Measurements from ENCODE around the gene ZRANB3. TPM values are rescaled to one million over a fixed set of nuclear protein-coding genes. Genes with fewer than 3 reads are reported as not detected.

The ZRANB3 gene
- total and polyA plus RNA-seq, 7 experiments from 2014 or later, result 4.7 to 7.4 (median 5.6) TPM

DNA sequence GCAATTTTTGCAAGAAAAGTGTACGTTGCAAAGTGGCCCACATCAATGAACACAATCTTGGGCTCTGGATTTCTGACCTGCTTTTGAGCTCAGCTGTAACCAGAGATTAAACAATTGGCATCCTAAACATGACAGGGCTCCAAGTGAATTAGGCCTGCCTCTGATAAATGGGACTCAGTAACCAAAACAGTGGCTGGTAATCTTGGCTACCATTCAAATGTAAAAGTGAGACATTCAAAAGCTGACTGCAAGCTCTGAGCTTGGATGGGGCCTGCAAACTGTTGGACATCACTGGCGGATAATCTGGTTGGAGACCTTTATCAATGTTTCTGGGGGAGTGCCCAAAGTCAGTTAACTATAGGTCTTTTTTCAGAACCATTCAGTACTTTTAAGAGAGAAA, 318.3 kb downstream of the ZRANB3 start:
- CTCF ChIA-PET, result no interaction called here
- Mint-ChIP-seq H3K27me3 (no peaks in the 10 kb centered on the region), H3K4me1 (no peaks in the 10 kb centered on the region), H3K4me3 (no peak overlapping the region), H3K9me3 (no peaks in the 10 kb centered on the region), H3K27ac (no peak overlapping the region), H3K36me3 (peaks cover 0 to 30% (median 20%) of the 10 kb centered on the region in 5 donors)
- POLR2A ChIA-PET, result no interaction called here
- no peaks in the 10 kb centered on the region for H3K27me3 ChIP-seq (ENCODE audit: control insufficient read depth in 2 of 2, insufficient read depth in 2 of 2, low read length in 2 of 2)
- H3K27ac ChIP-seq (ENCODE audit: low read depth, low read length), result no peak overlapping the region
- no peaks in the 10 kb centered on the region for H3K4me1 ChIP-seq (ENCODE audit: control insufficient read depth in 2 of 2, insufficient read depth in 2 of 2, low read length in 2 of 2)
- ATAC-seq, result no peak
- no peaks in the 10 kb centered on the region for H3K9me3 ChIP-seq (ENCODE audit: control insufficient read depth in 2 of 3, low read length in 3 of 3)
- DNase-seq, result no peak
- no peaks in the 10 kb centered on the region for H3K36me3 ChIP-seq (ENCODE audit: control insufficient read depth in 2 of 3, insufficient read depth in 3 of 3, low read length in 3 of 3)
- intact Hi-C loops (cut with micrococcal nuclease), result no loop called here
- H3K4me3 ChIP-seq (ENCODE audit: low read length), result no peak overlapping the region

DNA sequence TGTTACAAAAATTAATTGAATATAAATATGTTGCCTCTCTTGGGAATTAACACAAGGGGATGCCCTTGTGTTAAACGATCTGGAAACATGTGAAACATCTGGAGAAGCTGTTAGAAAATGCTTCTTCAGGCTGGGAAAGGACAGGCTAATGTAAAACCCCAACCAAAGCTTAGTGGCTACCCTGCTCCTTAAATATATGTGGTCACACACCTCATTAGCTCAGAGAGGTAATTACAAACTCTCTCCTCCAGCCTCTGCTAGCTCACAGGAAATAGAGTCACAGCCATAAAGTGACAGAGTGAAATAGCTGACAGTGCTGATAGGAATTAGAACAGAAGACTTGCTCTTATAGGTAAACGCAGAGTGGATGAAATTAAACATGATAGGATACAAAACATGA, 323.0 kb downstream of the ZRANB3 start:
- Histone ChIP-seq H3K27me3 (ENCODE audit: control insufficient read depth in 2 of 2, insufficient read depth in 2 of 2, low read length in 2 of 2) (no peaks in the 10 kb centered on the region), H3K9me3 (ENCODE audit: control insufficient read depth in 2 of 3, low read length in 3 of 3) (no peaks in the 10 kb centered on the region), H3K36me3 (ENCODE audit: control insufficient read depth in 2 of 3, insufficient read depth in 3 of 3, low read length in 3 of 3) (no peaks in the 10 kb centered on the region), H3K4me1 (ENCODE audit: control insufficient read depth in 2 of 2, insufficient read depth in 2 of 2, low read length in 2 of 2) (no peaks in the 10 kb centered on the region), H3K4me3 (ENCODE audit: low read length) (no peak overlapping the region), H3K27ac (ENCODE audit: low read depth, low read length) (no peak overlapping the region)
- Mint-ChIP-seq H3K36me3 (peaks cover 0 to 22% (median 10%) of the 10 kb centered on the region in 5 donors), H3K27ac (no peak overlapping the region), H3K9me3 (no peaks in the 10 kb centered on the region), H3K4me1 (no peaks in the 10 kb centered on the region), H3K4me3 (no peak overlapping the region), H3K27me3 (no peaks in the 10 kb centered on the region)
- DNase-seq, result no peak
- ChIA-PET CTCF (no interaction called here), POLR2A (no interaction called here)
- ATAC-seq, result no peak
- intact Hi-C loops (cut with micrococcal nuclease), result no loop called here

DNA sequence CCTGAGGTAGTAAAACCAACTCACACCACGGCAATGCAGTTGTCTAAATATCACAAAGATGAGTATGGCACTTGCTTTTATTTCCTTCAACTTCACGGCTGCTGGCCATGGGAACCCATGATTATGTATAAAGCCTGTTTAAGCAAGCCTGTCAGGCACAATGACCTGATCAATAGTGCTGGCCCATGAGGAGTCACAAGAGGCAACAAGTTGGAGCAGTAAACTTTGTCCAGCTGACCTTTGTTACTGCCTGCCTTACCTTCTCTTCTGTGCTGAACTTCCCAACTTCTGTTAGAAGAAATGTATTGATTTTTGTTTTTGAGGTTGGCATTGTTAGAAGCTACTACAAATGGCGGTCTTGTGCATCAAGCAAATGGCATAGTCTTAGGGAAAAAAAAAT, 327.1 kb downstream of the ZRANB3 start:
- Histone ChIP-seq H3K9me3 (ENCODE audit: control insufficient read depth in 2 of 3, low read length in 3 of 3) (no peaks in the 10 kb centered on the region), H3K27ac (ENCODE audit: low read depth, low read length) (no peak overlapping the region), H3K4me3 (ENCODE audit: low read length) (no peak overlapping the region), H3K27me3 (ENCODE audit: control insufficient read depth in 2 of 2, insufficient read depth in 2 of 2, low read length in 2 of 2) (no peaks in the 10 kb centered on the region), H3K36me3 (ENCODE audit: control insufficient read depth in 2 of 3, insufficient read depth in 3 of 3, low read length in 3 of 3) (no peaks in the 10 kb centered on the region), H3K4me1 (ENCODE audit: control insufficient read depth in 2 of 2, insufficient read depth in 2 of 2, low read length in 2 of 2) (no peaks in the 10 kb centered on the region)
- ChIA-PET CTCF (no interaction called here), POLR2A (no interaction called here)
- no peaks in the 10 kb centered on the region for H3K27me3 Mint-ChIP-seq
- ATAC-seq, result no peak
- H3K27ac Mint-ChIP-seq, result no peak overlapping the region
- intact Hi-C loops (cut with micrococcal nuclease), result no loop called here
- no peak overlapping the region for H3K4me3 Mint-ChIP-seq
- no peaks in the 10 kb centered on the region for H3K9me3 Mint-ChIP-seq
- no peak for DNase-seq
- no peaks in the 10 kb centered on the region for H3K4me1 Mint-ChIP-seq
- H3K36me3 Mint-ChIP-seq, result peaks cover 0 to 41% (median 12%) of the 10 kb centered on the region in 5 donors

DNA sequence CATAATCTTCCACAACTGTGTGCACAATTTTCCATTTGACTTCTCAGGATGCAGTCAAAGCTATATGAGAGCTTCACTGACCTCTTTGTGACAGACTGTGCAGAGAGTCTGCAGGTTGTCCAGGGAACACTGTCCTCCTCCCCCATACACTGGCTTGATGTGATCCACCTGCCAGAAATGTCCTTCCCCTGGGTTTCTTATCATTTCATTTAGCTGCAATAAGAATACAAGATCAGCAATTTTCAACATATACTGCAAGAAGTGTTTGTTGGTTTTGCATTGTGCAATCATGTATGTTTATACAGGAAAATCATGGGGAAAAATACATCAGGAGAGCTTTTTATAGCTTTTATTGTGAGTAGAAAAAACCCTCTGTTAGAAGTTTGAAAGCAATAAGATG, 328.3 kb downstream of the ZRANB3 start:
- Mint-ChIP-seq H3K4me1 (no peaks in the 10 kb centered on the region), H3K9me3 (no peaks in the 10 kb centered on the region), H3K36me3 (peaks cover 0 to 38% (median 18%) of the 10 kb centered on the region in 5 donors), H3K27ac (no peak overlapping the region), H3K4me3 (no peak overlapping the region), H3K27me3 (no peaks in the 10 kb centered on the region)
- ChIA-PET POLR2A (no interaction called here), CTCF (no interaction called here)
- intact Hi-C loops (cut with micrococcal nuclease), result no loop called here
- Histone ChIP-seq H3K4me1 (ENCODE audit: control insufficient read depth in 2 of 2, insufficient read depth in 2 of 2, low read length in 2 of 2) (no peaks in the 10 kb centered on the region), H3K9me3 (ENCODE audit: control insufficient read depth in 2 of 3, low read length in 3 of 3) (no peaks in the 10 kb centered on the region), H3K27ac (ENCODE audit: low read depth, low read length) (no peak overlapping the region), H3K27me3 (ENCODE audit: control insufficient read depth in 2 of 2, insufficient read depth in 2 of 2, low read length in 2 of 2) (no peaks in the 10 kb centered on the region), H3K4me3 (ENCODE audit: low read length) (no peak overlapping the region), H3K36me3 (ENCODE audit: control insufficient read depth in 2 of 3, insufficient read depth in 3 of 3, low read length in 3 of 3) (no peaks in the 10 kb centered on the region)
- ATAC-seq (no peak), DNase-seq (no peak)

DNA sequence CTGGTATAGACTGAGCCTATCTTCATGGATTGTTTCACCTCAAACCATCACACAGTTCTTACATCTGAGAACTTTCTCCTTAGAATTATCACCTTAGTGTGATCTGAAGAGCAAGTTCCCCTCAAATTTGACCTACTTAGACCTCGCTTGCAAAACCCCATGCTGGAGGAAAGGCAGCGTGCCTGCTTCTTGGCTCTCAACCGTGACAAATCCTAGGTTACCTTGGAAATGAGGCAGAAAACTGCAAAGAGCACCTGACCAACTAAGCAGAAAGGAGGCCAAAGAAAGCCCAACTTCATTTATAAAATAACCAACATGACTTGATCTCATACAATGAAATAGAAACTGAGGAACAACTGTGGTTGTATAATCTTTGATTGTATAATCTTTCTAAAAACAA, 332.5 kb downstream of the ZRANB3 start:
- no peak for ATAC-seq
- Mint-ChIP-seq H3K27ac (no peak overlapping the region), H3K4me1 (no peaks in the 10 kb centered on the region), H3K36me3 (peaks cover 1 to 26% (median 10%) of the 10 kb centered on the region in 5 donors), H3K27me3 (no peaks in the 10 kb centered on the region), H3K4me3 (no peak overlapping the region), H3K9me3 (peaks cover 0 to 12% (median 5%) of the 10 kb centered on the region in 11 donors)
- no peak overlapping the region for H3K4me3 ChIP-seq (ENCODE audit: low read length)
- ChIA-PET CTCF (no interaction called here), POLR2A (no interaction called here)
- no peaks in the 10 kb centered on the region for H3K4me1 ChIP-seq (ENCODE audit: control insufficient read depth in 2 of 2, insufficient read depth in 2 of 2, low read length in 2 of 2)
- no peaks in the 10 kb centered on the region for H3K36me3 ChIP-seq (ENCODE audit: control insufficient read depth in 2 of 3, insufficient read depth in 3 of 3, low read length in 3 of 3)
- no peak overlapping the region for H3K27ac ChIP-seq (ENCODE audit: low read depth, low read length)
- H3K9me3 ChIP-seq (ENCODE audit: control insufficient read depth in 2 of 3, low read length in 3 of 3), result peaks cover 0 to 4% (median 0%) of the 10 kb centered on the region in 3 experiments
- H3K27me3 ChIP-seq (ENCODE audit: control insufficient read depth in 2 of 2, insufficient read depth in 2 of 2, low read length in 2 of 2), result no peaks in the 10 kb centered on the region
- intact Hi-C loops (cut with micrococcal nuclease), result no loop called here
- DNase-seq, result no peak

DNA sequence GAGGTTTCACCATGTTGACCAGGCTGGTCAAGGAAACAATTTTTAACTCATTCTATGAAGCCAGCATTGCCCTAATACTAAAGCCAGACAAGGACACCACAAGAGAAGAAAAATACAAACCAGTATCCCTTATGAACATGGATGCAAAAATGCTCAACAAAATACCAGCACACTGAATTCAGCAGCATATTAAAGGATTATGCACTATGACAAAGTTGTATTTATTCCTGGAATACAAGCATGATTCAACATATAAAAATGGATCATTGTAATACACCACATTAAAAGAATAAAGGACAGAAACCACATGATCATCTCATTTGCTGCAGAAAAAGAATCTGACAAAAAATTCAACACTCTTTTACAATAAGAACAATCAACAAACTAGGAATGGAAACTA, 340.2 kb downstream of the ZRANB3 start:
- ATAC-seq, result no peak
- no peaks in the 10 kb centered on the region for H3K4me1 Mint-ChIP-seq
- peaks cover 14 to 19% (median 16%) of the 10 kb centered on the region in 5 donors for H3K36me3 Mint-ChIP-seq
- no peak overlapping the region for H3K4me3 Mint-ChIP-seq
- peaks cover 3 to 64% (median 22%) of the 10 kb centered on the region in 11 donors for H3K9me3 Mint-ChIP-seq
- POLR2A ChIA-PET, result no interaction called here
- no peaks in the 10 kb centered on the region for H3K27me3 ChIP-seq (ENCODE audit: control insufficient read depth in 2 of 2, insufficient read depth in 2 of 2, low read length in 2 of 2)
- no peak overlapping the region for H3K4me3 ChIP-seq (ENCODE audit: low read length)
- intact Hi-C loops (cut with micrococcal nuclease), result no loop called here
- H3K27ac Mint-ChIP-seq, result no peak overlapping the region
- no peaks in the 10 kb centered on the region for H3K36me3 ChIP-seq (ENCODE audit: control insufficient read depth in 2 of 3, insufficient read depth in 3 of 3, low read length in 3 of 3)
- no peaks in the 10 kb centered on the region for H3K4me1 ChIP-seq (ENCODE audit: control insufficient read depth in 2 of 2, insufficient read depth in 2 of 2, low read length in 2 of 2)
- H3K27me3 Mint-ChIP-seq, result no peaks in the 10 kb centered on the region
- H3K27ac ChIP-seq (ENCODE audit: low read depth, low read length), result no peak overlapping the region
- CTCF ChIA-PET, result no interaction called here
- peaks cover 0 to 13% (median 0%) of the 10 kb centered on the region in 3 experiments for H3K9me3 ChIP-seq (ENCODE audit: control insufficient read depth in 2 of 3, low read length in 3 of 3)
- DNase-seq, result no peak

DNA sequence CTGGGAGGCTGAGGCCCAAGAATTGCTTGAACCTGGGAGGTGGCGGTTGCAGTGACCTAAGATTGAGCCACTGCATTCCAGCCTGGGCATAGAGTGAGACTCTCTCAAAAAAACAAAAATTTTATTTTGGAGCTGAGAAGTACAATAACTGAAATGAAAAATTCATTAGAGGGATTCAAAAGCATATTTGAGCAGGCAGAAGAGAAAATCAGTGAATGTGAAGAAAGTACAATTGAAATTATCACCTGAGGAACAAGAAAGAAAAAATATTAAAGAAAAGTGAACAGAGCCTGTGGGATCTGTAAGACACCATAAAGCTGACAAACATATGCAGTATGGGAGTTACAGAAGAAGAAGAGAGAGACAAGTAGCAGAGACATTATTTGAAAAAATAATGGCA, 341.9 kb downstream of the ZRANB3 start:
- no peak overlapping the region for H3K4me3 ChIP-seq (ENCODE audit: low read length)
- POLR2A ChIA-PET, result no interaction called here
- Mint-ChIP-seq H3K27me3 (no peaks in the 10 kb centered on the region), H3K9me3 (peaks cover 3 to 58% (median 21%) of the 10 kb centered on the region in 11 donors), H3K4me1 (no peaks in the 10 kb centered on the region), H3K36me3 (peaks cover 16 to 25% (median 22%) of the 10 kb centered on the region in 5 donors), H3K4me3 (no peak overlapping the region), H3K27ac (no peak overlapping the region)
- no peak overlapping the region for H3K27ac ChIP-seq (ENCODE audit: low read depth, low read length)
- CTCF ChIA-PET, result no interaction called here
- H3K36me3 ChIP-seq (ENCODE audit: control insufficient read depth in 2 of 3, insufficient read depth in 3 of 3, low read length in 3 of 3), result no peaks in the 10 kb centered on the region
- no peaks in the 10 kb centered on the region for H3K4me1 ChIP-seq (ENCODE audit: control insufficient read depth in 2 of 2, insufficient read depth in 2 of 2, low read length in 2 of 2)
- peaks cover 0 to 11% (median 0%) of the 10 kb centered on the region in 3 experiments for H3K9me3 ChIP-seq (ENCODE audit: control insufficient read depth in 2 of 3, low read length in 3 of 3)
- intact Hi-C loops (cut with micrococcal nuclease), result no loop called here
- ATAC-seq (no peak), DNase-seq (no peak)
- H3K27me3 ChIP-seq (ENCODE audit: control insufficient read depth in 2 of 2, insufficient read depth in 2 of 2, low read length in 2 of 2), result no peaks in the 10 kb centered on the region

Data from naive thymus-derived CD4-positive, alpha-beta T cell (primary cell).